Esophagus muscularis mucosa (tissue), 4 donors: Measurements from ENCODE around the gene IL34. TPM values are rescaled to one million over a fixed set of nuclear protein-coding genes. Genes with fewer than 3 reads are reported as not detected.

ENCODE experiments used
- DNase-seq: peaks from one replicate; pipeline ENCODE4 v3.0.0-alpha.2; 2017; ENCODE audit errors: extremely low spot score
- H3K27ac ChIP-seq, 4 donors: fragments of 200-600 bp; sonication (generic); replicated peaks in 1 of 4; 1 replicate in 3 of 4; 2 replicates in 1 of 4; pipeline ENCODE4 v1.5.1; 2016 to 2019; ENCODE audit warnings: mild to moderate bottlenecking in 1 of 4
- H3K27me3 ChIP-seq, 4 donors: fragments of 200-600 bp; sonication (generic); one replicate each; pipeline versions ENCODE4 v1.5.1 to v1.6.0; 2016 to 2019
- H3K36me3 ChIP-seq, 4 donors: fragments of 200-600 bp; sonication (generic); one replicate each; pipeline ENCODE4 v1.5.1; 2016 to 2019
- H3K4me1 ChIP-seq, 4 donors: fragments of 200-600 bp; sonication (generic); one replicate each; pipeline ENCODE4 v1.5.1; 2016 to 2019
- H3K4me3 ChIP-seq, 4 donors: fragments of 200-600 bp; sonication (generic); 1 replicate in 2 of 4; 2 replicates in 2 of 4; pipeline ENCODE4 v1.5.1; 2016 to 2019; ENCODE audit warnings: mild to moderate bottlenecking in 4 of 4, moderate library complexity in 1 of 4
- H3K9me3 ChIP-seq, 4 donors: fragments of 200-600 bp; sonication (generic); 1 replicate in 3 of 4; 2 replicates in 1 of 4; pipeline ENCODE4 v1.5.1; 2016 to 2019
- CTCF ChIP-seq, 3 experiments: fragments of 200-600 bp in 2 of 3; fragments of 450-650 bp in 1 of 3; sonication (generic) in 2 of 3; IDR thresholded peaks; one replicate each; pipeline ENCODE4 v1.5.1; 2017 to 2019; ENCODE audit warnings: antibody characterized with exemption in 3 of 3, mild to moderate bottlenecking in 2 of 3, moderate library complexity in 1 of 3
- EP300 ChIP-seq: sonication (generic); formaldehyde crosslinking; IDR thresholded peaks from one replicate; pipeline ENCODE4 v1.6.1; 2017; ENCODE audit warnings: antibody characterized with exemption
- POLR2A ChIP-seq: fragments of 450-650 bp; IDR thresholded peaks from one replicate; pipeline ENCODE4 v1.6.1; 2017; ENCODE audit warnings: antibody characterized with exemption, moderate library complexity, mild to moderate bottlenecking, low read depth
- POLR2AphosphoS5 ChIP-seq, 2 donors: sonication (generic); formaldehyde crosslinking; IDR thresholded peaks; one replicate each; pipeline ENCODE4 v1.6.1; 2017; ENCODE audit warnings: antibody characterized with exemption in 2 of 2
- WGBS: methylation state at CpG from one replicate; pipeline ENCODE4 v1.1.5; 2018; 5-methylcytosine and 5-hydroxymethylcytosine counted together
- intact Hi-C: fragments of 100-400 bp; cut with DNase I; formaldehyde crosslinking; loops from one replicate; pipeline ENCODE4 v1.15.1; 2023
- total RNA-seq, 4 donors: library from RNA; depleted of rRNA; stranded (reverse); fragments of >200 nt; gene quantifications; one replicate each; pipeline versions ENCODE4 v1.1.0 to v1.2.1, GENCODE V29; 2016

Gene IL34
- total RNA-seq, 4 donors from 2014 or later = 1.7 to 4.7 (median 3.4) TPM

DNA sequence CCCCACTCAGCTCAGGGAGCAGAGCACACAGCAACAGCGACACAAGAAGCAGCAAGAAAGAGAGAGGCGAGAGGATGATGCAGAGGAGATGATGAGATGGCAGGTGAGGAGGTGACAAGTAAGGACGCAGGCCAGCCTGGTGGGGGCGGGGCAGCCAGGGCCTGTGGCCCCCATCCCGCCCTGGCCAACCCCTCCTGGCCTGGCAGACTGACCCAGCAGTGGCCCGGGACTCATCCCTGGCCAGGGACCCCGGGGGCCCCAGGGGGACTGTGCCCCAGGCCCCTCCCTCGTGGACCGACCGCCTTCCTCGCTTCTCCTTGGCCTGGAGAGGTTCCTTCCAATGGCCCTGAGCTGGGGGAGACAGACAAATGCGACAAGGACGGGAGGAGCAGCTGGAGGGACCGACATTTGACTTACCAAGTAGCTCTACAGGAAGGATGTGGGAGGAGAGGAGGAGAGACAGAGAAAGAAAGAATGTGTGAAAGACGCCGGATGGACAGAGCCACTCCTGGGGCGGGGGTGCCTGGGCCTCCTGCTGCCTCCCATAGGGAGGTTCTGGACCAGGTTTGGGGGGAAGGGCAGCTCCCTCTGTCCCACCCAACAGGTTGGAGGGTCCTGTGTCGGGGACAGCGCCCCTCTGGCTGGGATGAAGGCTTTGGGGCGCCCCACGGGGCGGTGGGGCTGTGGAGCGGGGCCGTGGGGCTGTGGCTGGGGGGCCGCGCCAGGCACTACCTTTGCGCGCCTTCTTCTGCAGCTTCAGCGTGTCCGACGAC, 32.7 kb downstream of the IL34 start:
- no peak overlapping the region for H3K4me3 ChIP-seq
- no peak for DNase-seq
- 83% methylated on average over 25 of the region's 31 CpGs for WGBS
- no peaks in the 10 kb centered on the region for H3K9me3 ChIP-seq
- intact Hi-C loops = no loop called here
- no peak for TF ChIP-seq CTCF (IDR thresholded peaks at IDR 0.05)
- no peak for TF ChIP-seq POLR2AphosphoS5 (IDR thresholded peaks at IDR 0.05)
- no peak for TF ChIP-seq POLR2A
- TF ChIP-seq EP300 = no peak
- peaks cover 43 to 74% (median 65%) of the 10 kb centered on the region in 4 donors for H3K4me1 ChIP-seq
- no peaks in the 10 kb centered on the region for H3K27me3 ChIP-seq
- H3K36me3 ChIP-seq = peaks cover 47 to 78% (median 59%) of the 10 kb centered on the region in 4 donors
- peak overlapping the region; percentile 86 to 99 (median 93) for H3K27ac ChIP-seq

DNA sequence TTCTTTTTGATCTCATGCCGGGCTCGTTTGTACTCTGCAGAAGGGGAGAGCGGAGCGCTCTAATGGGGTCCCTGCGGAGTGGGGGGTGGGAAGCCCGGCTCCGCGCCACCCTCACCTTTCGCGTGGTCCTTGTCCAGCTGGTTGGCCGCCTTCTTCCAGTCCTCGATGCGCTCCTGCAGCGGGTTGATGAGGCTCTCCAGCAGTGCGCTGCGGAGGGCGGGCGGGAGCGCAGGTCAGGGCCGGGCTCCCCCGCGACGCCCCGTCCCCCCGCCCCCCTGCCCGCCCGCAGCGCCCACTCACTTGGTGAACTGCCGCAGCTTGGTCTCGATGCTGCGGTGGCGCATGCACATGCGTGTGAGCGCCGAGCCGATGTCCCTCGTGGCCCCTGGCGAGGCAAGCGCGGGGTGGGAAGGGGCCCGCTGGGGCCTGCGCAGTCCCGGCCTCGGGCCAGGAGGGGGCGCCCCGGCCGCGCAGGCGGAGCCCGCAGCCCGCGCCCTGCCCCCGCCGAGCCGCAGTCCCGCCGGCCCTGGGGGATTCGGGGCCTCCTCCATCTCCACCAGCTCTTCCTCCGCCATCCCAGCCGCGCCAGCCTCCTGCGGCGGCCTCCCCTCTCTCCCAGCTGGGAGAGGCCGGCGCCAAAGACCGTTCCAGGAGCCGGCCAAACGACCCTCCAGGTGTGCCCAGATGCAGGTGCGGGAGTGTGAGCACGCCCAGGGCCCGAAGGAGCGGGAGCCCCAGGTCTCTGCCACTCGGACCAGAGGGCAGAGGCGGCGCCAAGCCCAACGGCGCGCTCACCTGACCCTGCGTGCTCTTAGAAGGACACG, 33.5 kb downstream of the IL34 start:
- TF ChIP-seq CTCF (IDR thresholded peaks at IDR 0.05) = peak; percentile 74 to 89 (median 77)
- no peak for TF ChIP-seq EP300
- TF ChIP-seq POLR2AphosphoS5 (IDR thresholded peaks at IDR 0.05) = no peak
- no peak for TF ChIP-seq POLR2A
- Histone ChIP-seq H3K36me3 (peaks cover 39 to 70% (median 51%) of the 10 kb centered on the region in 4 donors), H3K4me3 (no peak overlapping the region), H3K27me3 (no peaks in the 10 kb centered on the region), H3K27ac (peak overlapping the region; percentile 86 to 99 (median 93)), H3K9me3 (no peaks in the 10 kb centered on the region), H3K4me1 (peaks cover 51 to 82% (median 73%) of the 10 kb centered on the region in 4 donors)
- WGBS = 82% methylated on average over 14 of the region's 80 CpGs
- intact Hi-C loops = loop anchor here (1.0 kb wide), 2 partner anchors 58 to 91 kb away; no protein-coding TSS in a partner anchor
- no peak for DNase-seq

- intact Hi-C loops = loop anchor here (1.0 kb wide), 2 partner anchors 58 to 91 kb away; no protein-coding TSS in a partner anchor
- TF ChIP-seq EP300 (no peak), CTCF (IDR thresholded peaks at IDR 0.05) (no peak), POLR2AphosphoS5 (IDR thresholded peaks at IDR 0.05) (no peak), POLR2A (no peak)
- 51% methylated on average over 16 of the region's 18 CpGs for WGBS
- Histone ChIP-seq H3K4me3 (peak overlapping the region in 2 of 4 donors; percentile 4 to 7), H3K27ac (peak overlapping the region; percentile 86 to 99 (median 93)), H3K9me3 (no peaks in the 10 kb centered on the region), H3K4me1 (peaks cover 53 to 86% (median 77%) of the 10 kb centered on the region in 4 donors), H3K36me3 (peaks cover 34 to 61% (median 43%) of the 10 kb centered on the region in 4 donors), H3K27me3 (no peaks in the 10 kb centered on the region)
- no peak for DNase-seq
Measured at GRCh38 chr16:70680495-70681381, 34.4 kb downstream of the IL34 start.

GRCh38 chr16:70681382-70682238, 35.3 kb downstream of the IL34 start:
- TF ChIP-seq POLR2AphosphoS5 (IDR thresholded peaks at IDR 0.05) = no peak
- no peak for TF ChIP-seq POLR2A
- TF ChIP-seq CTCF (IDR thresholded peaks at IDR 0.05) = no peak
- no peak for TF ChIP-seq EP300
- peaks cover 56 to 84% (median 77%) of the 10 kb centered on the region in 4 donors for H3K4me1 ChIP-seq
- peaks cover 28 to 52% (median 35%) of the 10 kb centered on the region in 4 donors for H3K36me3 ChIP-seq
- peak overlapping the region; percentile 4 to 34 (median 21) for H3K4me3 ChIP-seq
- no peak for DNase-seq
- H3K27ac ChIP-seq = peak overlapping the region; percentile 86 to 99 (median 93)
- H3K27me3 ChIP-seq = no peaks in the 10 kb centered on the region
- intact Hi-C loops = no loop called here
- no peaks in the 10 kb centered on the region for H3K9me3 ChIP-seq
- 40% methylated on average over 1 of the region's 13 CpGs for WGBS
